Umbilical cord (tissue), 2 donors: ENCODE measurements around the gene NUDT3. TPM values are rescaled to one million over a fixed set of nuclear protein-coding genes. Genes with fewer than 3 reads are reported as not detected.

Experiments
- DNase-seq: peaks from one replicate; pipeline ENCODE4 v3.0.0-alpha.2; 2015; ENCODE audit warnings: low spot score
- total RNA-seq: library from RNA; depleted of rRNA; stranded (reverse); fragments of >200 nt; gene quantifications from one replicate; pipeline ENCODE4 v1.2.3, GENCODE V29; 2014; ENCODE audit warnings: low replicate concordance; ENCODE audit not compliant: insufficient read depth

NUDT3 gene
- total RNA-seq, 1 donor from 2014 or later, result 20.7 TPM

GRCh38 chr6:34322732-34323131 lies 69.7 kb downstream of the NUDT3 start:
- DNase-seq, result no peak

- no peak for DNase-seq
Observed at GRCh38 chr6:34321821-34322220, 70.6 kb downstream of the NUDT3 start.

- peak; percentile 50 for DNase-seq
Observed at GRCh38 chr6:34319471-34319885, 73.0 kb downstream of the NUDT3 start.

- DNase-seq, result peak; percentile 27
Observed at GRCh38 chr6:34318499-34319470, 73.7 kb downstream of the NUDT3 start.

GRCh38 chr6:34317882-34318498 lies 74.5 kb downstream of the NUDT3 start:
- peak; percentile 84 for DNase-seq

- DNase-seq, result no peak
Observed at GRCh38 chr6:34317172-34317477, 75.3 kb downstream of the NUDT3 start.

GRCh38 chr6:34316431-34317171 lies 75.9 kb downstream of the NUDT3 start:
- no peak for DNase-seq

- peak; percentile 34 for DNase-seq
Observed at GRCh38 chr6:34315780-34316179, 76.7 kb downstream of the NUDT3 start.

GRCh38 chr6:34315256-34315655 lies 77.2 kb downstream of the NUDT3 start:
- DNase-seq, result no peak

- no peak for DNase-seq
Observed at GRCh38 chr6:34312259-34312658, 80.2 kb downstream of the NUDT3 start.

GRCh38 chr6:34310817-34311216 lies 81.7 kb downstream of the NUDT3 start:
- no peak for DNase-seq

- DNase-seq, result no peak
Observed at GRCh38 chr6:34308483-34308882, 84.0 kb downstream of the NUDT3 start.

GRCh38 chr6:34305982-34306708 lies 86.3 kb downstream of the NUDT3 start:
- peak; percentile 75 for DNase-seq

- no peak for DNase-seq
Observed at GRCh38 chr6:34305497-34305896, 87.0 kb downstream of the NUDT3 start.

GRCh38 chr6:34304164-34304563 lies 88.3 kb downstream of the NUDT3 start:
- DNase-seq, result no peak

- DNase-seq, result no peak
Observed at GRCh38 chr6:34302929-34303328, 89.5 kb downstream of the NUDT3 start.

- DNase-seq, result peak; percentile 76
Observed at GRCh38 chr6:34301408-34301807, 91.1 kb downstream of the NUDT3 start.

- DNase-seq, result peak; percentile 23
Observed at GRCh38 chr6:34300332-34300751, 92.1 kb downstream of the NUDT3 start.

GRCh38 chr6:34298941-34299340 lies 93.5 kb downstream of the NUDT3 start:
- no peak for DNase-seq

- no peak for DNase-seq
Observed at GRCh38 chr6:34295721-34296120, 96.7 kb downstream of the NUDT3 start.

GRCh38 chr6:34292954-34293353 lies 99.5 kb downstream of the NUDT3 start:
- no peak for DNase-seq

- no peak for DNase-seq
Observed at GRCh38 chr6:34289137-34289536, 103.3 kb downstream of the NUDT3 start.
